Retinal pigment epithelial cell (primary cell): ENCODE data around the gene BARX1.

Experiments used
- DNase-seq: peaks from one replicate; pipeline ENCODE4 v3.0.0-alpha.2; 2010; ENCODE audit warnings: low read depth
- H3K4me3 ChIP-seq: 2 replicates; pipeline ENCODE4 v1.5.1; 2011; ENCODE audit warnings: mild to moderate bottlenecking, low read length, control low read depth, moderate library complexity
- CTCF ChIP-seq: conservative IDR thresholded peaks from 2 replicates; pipeline ENCODE4 v1.5.1; 2011; ENCODE audit warnings: low read depth, low read length, control low read depth, inconsistent platforms

The BARX1 gene

GRCh38 chr9:93949694-93950449, 5.3 kb downstream of the BARX1 start:
- peak; percentile 27 for DNase-seq
- H3K4me3 ChIP-seq: no peak overlapping the region
- TF ChIP-seq CTCF: no peak

GRCh38 chr9:93949073-93949693, 6.0 kb downstream of the BARX1 start:
- no peak overlapping the region for H3K4me3 ChIP-seq
- TF ChIP-seq CTCF: no peak
- no peak for DNase-seq

- no peak for DNase-seq
- no peak overlapping the region for H3K4me3 ChIP-seq
- TF ChIP-seq CTCF: no peak
Measured at GRCh38 chr9:93948441-93949072, 6.6 kb downstream of the BARX1 start.

- no peak for DNase-seq
- no peak overlapping the region for H3K4me3 ChIP-seq
- no peak for TF ChIP-seq CTCF
Measured at GRCh38 chr9:93947409-93948070, 7.6 kb downstream of the BARX1 start.

GRCh38 chr9:93946338-93946712, 8.8 kb downstream of the BARX1 start:
- TF ChIP-seq CTCF: no peak
- no peak overlapping the region for H3K4me3 ChIP-seq
- DNase-seq: no peak

GRCh38 chr9:93945400-93946337, 9.5 kb downstream of the BARX1 start:
- peak overlapping the region; percentile 18 for H3K4me3 ChIP-seq
- no peak for TF ChIP-seq CTCF
- no peak for DNase-seq
